K562 (cell line): Measurements from ENCODE around the gene TRIM40.

ENCODE experiments used
- POLR2G ChIP-seq: fragments of 200-400 bp; formaldehyde crosslinking; IDR thresholded peaks from 2 replicates; pipeline ENCODE4 v1.6.1; 2017; ENCODE audit warnings: low read depth, mild to moderate bottlenecking, antibody characterized with exemption, low read length, moderate library complexity
- TF ChIP-seq, protein P1 (sequence below), 2 experiments: fragments of 450-650 bp in 1 of 2; sonication (generic) in 1 of 2; formaldehyde crosslinking; conservative IDR thresholded peaks; 2 replicates each; pipeline versions ENCODE4 v1.4.0 to v1.8.1; 2020 to 2022; ENCODE audit warnings: mild to moderate bottlenecking in 1 of 2, missing genetic modification reagents in 1 of 2

- no peak for TF ChIP-seq POLR2G
- TF ChIP-seq, protein P1, sequence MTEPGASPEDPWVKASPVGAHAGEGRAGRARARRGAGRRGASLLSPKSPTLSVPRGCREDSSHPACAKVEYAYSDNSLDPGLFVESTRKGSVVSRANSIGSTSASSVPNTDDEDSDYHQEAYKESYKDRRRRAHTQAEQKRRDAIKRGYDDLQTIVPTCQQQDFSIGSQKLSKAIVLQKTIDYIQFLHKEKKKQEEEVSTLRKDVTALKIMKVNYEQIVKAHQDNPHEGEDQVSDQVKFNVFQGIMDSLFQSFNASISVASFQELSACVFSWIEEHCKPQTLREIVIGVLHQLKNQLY (CRISPR knock-in tag; conservative IDR thresholded peaks at IDR 0.05), result no peak
Measured at GRCh38 chr6:30131947-30132497, 3.9 kb upstream of the TRIM40 start.
